ENCODE results near the gene FBXO3.
"Not testable (repeated sequence)": the region's sequence is repeated elsewhere in the genome, so short reads cannot be mapped to it uniquely, and the experiment has no call there.

FBXO3 gene

GRCh38 chr11:33802194-33802950 lies 28.1 kb upstream of the FBXO3 start:
- Histone ChIP-seq H3K4me3 (ENCODE audit: low read length) (peak overlapping the region; percentile 26), H3K79me1 (ENCODE audit: low read length) (no peaks in the 10 kb centered on the region), H3K79me2 (ENCODE audit: control insufficient read depth, insufficient read depth, low read length) (no peaks in the 10 kb centered on the region), H3K56ac (ENCODE audit: low read length) (peak overlapping the region; percentile 85), H3K4me2 (ENCODE audit: low read length) (peak overlapping the region; percentile 48), H3K27ac (ENCODE audit: low read depth, low read length) (no peak overlapping the region), H2BK5ac (ENCODE audit: low read length) (no peak overlapping the region), H3K18ac (ENCODE audit: low read length) (no peak overlapping the region), H4K5ac (ENCODE audit: low read length) (no peak overlapping the region), H3K4ac (ENCODE audit: low read depth, low read length) (no peak overlapping the region), H3K23ac (ENCODE audit: low read length) (no peak overlapping the region), H3K36me3 (ENCODE audit: control insufficient read depth, insufficient read depth, low read length) (no peaks in the 10 kb centered on the region), H4K8ac (ENCODE audit: low read depth, low read length) (no peak overlapping the region), H2BK15ac (replicated peaks; ENCODE audit: low read depth) (no peak overlapping the region), H3K27me3 (ENCODE audit: insufficient read depth, low read length, poor library complexity) (peaks cover 2% of the 10 kb centered on the region), H2BK120ac (ENCODE audit: low read depth, low read length) (no peak overlapping the region), H3K4me1 (ENCODE audit: control insufficient read depth, low read depth, low read length) (no peaks in the 10 kb centered on the region), H2AK5ac (ENCODE audit: low read length) (no peak overlapping the region), H3K9ac (ENCODE audit: low read length) (peak overlapping the region; percentile 65)
- WGBS (ENCODE audit: extremely low coverage, insufficient coverage, low lambda C conversion rate): no CpG with 5 or more reads among the region's 18 CpGs
- DNase-seq: peak; percentile 98

DNA sequence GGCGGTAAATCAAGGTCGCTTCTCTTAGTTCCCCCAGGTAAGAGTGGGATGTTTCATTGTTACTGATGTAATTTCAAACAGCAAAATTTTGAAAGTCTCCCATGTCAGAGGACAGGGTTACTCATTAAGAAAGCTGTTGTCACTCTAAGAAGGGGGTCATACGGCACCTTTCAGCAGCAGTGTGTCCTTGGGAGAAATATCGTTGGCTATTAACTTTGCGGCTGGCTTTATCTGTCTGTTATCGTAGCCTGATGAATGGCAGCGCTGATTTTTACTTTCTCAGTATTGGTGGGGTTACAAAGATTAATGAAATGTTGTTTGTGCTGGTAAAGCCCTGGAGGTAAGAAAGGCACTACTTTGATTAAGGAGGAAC lies 27.5 kb upstream of the FBXO3 start:
- Histone ChIP-seq H3K79me1 (ENCODE audit: low read length) (no peaks in the 10 kb centered on the region), H3K27ac (ENCODE audit: low read depth, low read length) (no peak overlapping the region), H2BK120ac (ENCODE audit: low read depth, low read length) (no peak overlapping the region), H3K36me3 (ENCODE audit: control insufficient read depth, insufficient read depth, low read length) (no peaks in the 10 kb centered on the region), H3K23ac (ENCODE audit: low read length) (no peak overlapping the region), H2BK15ac (replicated peaks; ENCODE audit: low read depth) (no peak overlapping the region), H2AK5ac (ENCODE audit: low read length) (no peak overlapping the region), H2BK5ac (ENCODE audit: low read length) (no peak overlapping the region), H3K4me1 (ENCODE audit: control insufficient read depth, low read depth, low read length) (no peaks in the 10 kb centered on the region), H4K5ac (ENCODE audit: low read length) (no peak overlapping the region), H3K18ac (ENCODE audit: low read length) (no peak overlapping the region), H3K79me2 (ENCODE audit: control insufficient read depth, insufficient read depth, low read length) (no peaks in the 10 kb centered on the region), H3K56ac (ENCODE audit: low read length) (peak overlapping the region; percentile 85), H3K27me3 (ENCODE audit: insufficient read depth, low read length, poor library complexity) (peaks cover 2% of the 10 kb centered on the region), H3K4me3 (ENCODE audit: low read length) (no peak overlapping the region), H4K8ac (ENCODE audit: low read depth, low read length) (no peak overlapping the region), H3K4me2 (ENCODE audit: low read length) (peak overlapping the region; percentile 48), H3K4ac (ENCODE audit: low read depth, low read length) (no peak overlapping the region), H3K9ac (ENCODE audit: low read length) (no peak overlapping the region)
- no peak for DNase-seq
- WGBS (ENCODE audit: extremely low coverage, insufficient coverage, low lambda C conversion rate): no CpG with 5 or more reads among the region's 7 CpGs

GRCh38 chr11:33797879-33798278 lies 23.6 kb upstream of the FBXO3 start:
- DNase-seq: no peak
- Histone ChIP-seq H3K27me3 (ENCODE audit: insufficient read depth, low read length, poor library complexity) (peaks cover 2% of the 10 kb centered on the region), H3K79me2 (ENCODE audit: control insufficient read depth, insufficient read depth, low read length) (no peaks in the 10 kb centered on the region), H3K56ac (ENCODE audit: low read length) (no peak overlapping the region), H3K9ac (ENCODE audit: low read length) (no peak overlapping the region), H3K27ac (ENCODE audit: low read depth, low read length) (no peak overlapping the region), H3K4me2 (ENCODE audit: low read length) (no peak overlapping the region), H3K18ac (ENCODE audit: low read length) (no peak overlapping the region), H3K79me1 (ENCODE audit: low read length) (no peaks in the 10 kb centered on the region), H3K23ac (ENCODE audit: low read length) (no peak overlapping the region), H3K4me3 (ENCODE audit: low read length) (no peak overlapping the region), H2BK15ac (replicated peaks; ENCODE audit: low read depth) (no peak overlapping the region), H4K5ac (ENCODE audit: low read length) (no peak overlapping the region), H2AK5ac (ENCODE audit: low read length) (no peak overlapping the region), H3K4me1 (ENCODE audit: control insufficient read depth, low read depth, low read length) (no peaks in the 10 kb centered on the region), H3K4ac (ENCODE audit: low read depth, low read length) (no peak overlapping the region), H2BK120ac (ENCODE audit: low read depth, low read length) (no peak overlapping the region), H2BK5ac (ENCODE audit: low read length) (no peak overlapping the region), H3K36me3 (ENCODE audit: control insufficient read depth, insufficient read depth, low read length) (no peaks in the 10 kb centered on the region), H4K8ac (ENCODE audit: low read depth, low read length) (no peak overlapping the region)
- no CpG with 5 or more reads among the region's 3 CpGs for WGBS (ENCODE audit: extremely low coverage, insufficient coverage, low lambda C conversion rate)

GRCh38 chr11:33790040-33790439 lies 15.7 kb upstream of the FBXO3 start:
- Histone ChIP-seq H3K56ac (ENCODE audit: low read length) (no peak overlapping the region), H3K27me3 (ENCODE audit: insufficient read depth, low read length, poor library complexity) (no peaks in the 10 kb centered on the region), H4K8ac (ENCODE audit: low read depth, low read length) (no peak overlapping the region), H2BK120ac (ENCODE audit: low read depth, low read length) (no peak overlapping the region), H3K23ac (ENCODE audit: low read length) (no peak overlapping the region), H3K4me2 (ENCODE audit: low read length) (no peak overlapping the region), H2BK5ac (ENCODE audit: low read length) (no peak overlapping the region), H3K79me2 (ENCODE audit: control insufficient read depth, insufficient read depth, low read length) (no peaks in the 10 kb centered on the region), H3K36me3 (ENCODE audit: control insufficient read depth, insufficient read depth, low read length) (no peaks in the 10 kb centered on the region), H2AK5ac (ENCODE audit: low read length) (no peak overlapping the region), H3K4ac (ENCODE audit: low read depth, low read length) (no peak overlapping the region), H3K9ac (ENCODE audit: low read length) (no peak overlapping the region), H2BK15ac (replicated peaks; ENCODE audit: low read depth) (no peak overlapping the region), H3K27ac (ENCODE audit: low read depth, low read length) (no peak overlapping the region), H3K79me1 (ENCODE audit: low read length) (no peaks in the 10 kb centered on the region), H3K18ac (ENCODE audit: low read length) (no peak overlapping the region), H3K4me1 (ENCODE audit: control insufficient read depth, low read depth, low read length) (no peaks in the 10 kb centered on the region), H4K5ac (ENCODE audit: low read length) (no peak overlapping the region), H3K4me3 (ENCODE audit: low read length) (no peak overlapping the region)
- WGBS (ENCODE audit: extremely low coverage, insufficient coverage, low lambda C conversion rate): no CpG with 5 or more reads among the region's 4 CpGs
- DNase-seq: no peak

GRCh38 chr11:33788095-33788494 lies 13.8 kb upstream of the FBXO3 start:
- no CpG with 5 or more reads among the region's 2 CpGs for WGBS (ENCODE audit: extremely low coverage, insufficient coverage, low lambda C conversion rate)
- H3K18ac ChIP-seq (ENCODE audit: low read length): not testable (repeated sequence)

GRCh38 chr11:33787076-33787475 lies 12.8 kb upstream of the FBXO3 start:
- no peak overlapping the region for H3K4me3 ChIP-seq (ENCODE audit: low read length)
- H3K4ac ChIP-seq (ENCODE audit: low read depth, low read length): no peak overlapping the region
- no peak overlapping the region for H2AK5ac ChIP-seq (ENCODE audit: low read length)
- DNase-seq: no peak
- no peak overlapping the region for H3K9ac ChIP-seq (ENCODE audit: low read length)
- no peaks in the 10 kb centered on the region for H3K79me1 ChIP-seq (ENCODE audit: low read length)
- no peak overlapping the region for H3K27ac ChIP-seq (ENCODE audit: low read depth, low read length)
- H4K8ac ChIP-seq (ENCODE audit: low read depth, low read length): no peak overlapping the region
- H3K56ac ChIP-seq (ENCODE audit: low read length): no peak overlapping the region
- H2BK15ac ChIP-seq (replicated peaks; ENCODE audit: low read depth): no peak overlapping the region
- no peaks in the 10 kb centered on the region for H3K79me2 ChIP-seq (ENCODE audit: control insufficient read depth, insufficient read depth, low read length)
- WGBS (ENCODE audit: extremely low coverage, insufficient coverage, low lambda C conversion rate): no CpG with 5 or more reads among the region's 2 CpGs
- H3K27me3 ChIP-seq (ENCODE audit: insufficient read depth, low read length, poor library complexity): no peaks in the 10 kb centered on the region
- no peak overlapping the region for H4K5ac ChIP-seq (ENCODE audit: low read length)
- no peak overlapping the region for H3K4me2 ChIP-seq (ENCODE audit: low read length)
- no peak overlapping the region for H2BK5ac ChIP-seq (ENCODE audit: low read length)
- no peak overlapping the region for H3K18ac ChIP-seq (ENCODE audit: low read length)
- H3K4me1 ChIP-seq (ENCODE audit: control insufficient read depth, low read depth, low read length): no peaks in the 10 kb centered on the region
- no peak overlapping the region for H2BK120ac ChIP-seq (ENCODE audit: low read depth, low read length)
- H3K36me3 ChIP-seq (ENCODE audit: control insufficient read depth, insufficient read depth, low read length): no peaks in the 10 kb centered on the region
- H3K23ac ChIP-seq (ENCODE audit: low read length): no peak overlapping the region

More at GRCh38 chr11:33788095-33788494, 13.8 kb upstream of the FBXO3 start:
- not testable (repeated sequence) for H4K5ac ChIP-seq (ENCODE audit: low read length); H3K9ac ChIP-seq (ENCODE audit: low read length); DNase-seq; H2BK15ac ChIP-seq (replicated peaks; ENCODE audit: low read depth); H3K27ac ChIP-seq (ENCODE audit: low read depth, low read length); H3K4me1 ChIP-seq (ENCODE audit: control insufficient read depth, low read depth, low read length); H3K79me2 ChIP-seq (ENCODE audit: control insufficient read depth, insufficient read depth, low read length); H3K4me3 ChIP-seq (ENCODE audit: low read length); H2BK5ac ChIP-seq (ENCODE audit: low read length); H2BK120ac ChIP-seq (ENCODE audit: low read depth, low read length); H3K56ac ChIP-seq (ENCODE audit: low read length); H3K36me3 ChIP-seq (ENCODE audit: control insufficient read depth, insufficient read depth, low read length); H3K4me2 ChIP-seq (ENCODE audit: low read length); H3K79me1 ChIP-seq (ENCODE audit: low read length); H3K4ac ChIP-seq (ENCODE audit: low read depth, low read length); H4K8ac ChIP-seq (ENCODE audit: low read depth, low read length); H3K23ac ChIP-seq (ENCODE audit: low read length); H3K27me3 ChIP-seq (ENCODE audit: insufficient read depth, low read length, poor library complexity); H2AK5ac ChIP-seq (ENCODE audit: low read length)

Measured in mesendoderm (in vitro differentiated cells).